ENCODE measurements around the gene TRIM65. TPM values are rescaled to one million over a fixed set of nuclear protein-coding genes. Genes with fewer than 3 reads are reported as not detected.
A peak's percentile ranks its signal among the peaks of the same experiment; 100 is the strongest.

TRIM65 gene
- total RNA-seq, 1 donor from 2014 or later = 24.3 TPM

GRCh38 chr17:75931062-75931461 is 34.3 kb upstream of the TRIM65 start:
- Mint-ChIP-seq H3K36me3 (ENCODE audit: unreplicated experiment) (no peaks in the 10 kb centered on the region), H3K27ac (ENCODE audit: unreplicated experiment) (no peak overlapping the region)

GRCh38 chr17:75927286-75927922 is 30.7 kb upstream of the TRIM65 start:
- no peak for DNase-seq
- Mint-ChIP-seq H3K27ac (ENCODE audit: unreplicated experiment) (no peak overlapping the region), H3K4me1 (ENCODE audit: low read depth, unreplicated experiment) (peaks cover 10% of the 10 kb centered on the region), H3K36me3 (ENCODE audit: unreplicated experiment) (no peaks in the 10 kb centered on the region), H3K27me3 (ENCODE audit: unreplicated experiment) (peaks cover 7% of the 10 kb centered on the region), H3K9me3 (ENCODE audit: unreplicated experiment) (peaks cover 5% of the 10 kb centered on the region), H3K4me3 (ENCODE audit: unreplicated experiment) (no peak overlapping the region)
- TF ChIP-seq, protein P1, sequence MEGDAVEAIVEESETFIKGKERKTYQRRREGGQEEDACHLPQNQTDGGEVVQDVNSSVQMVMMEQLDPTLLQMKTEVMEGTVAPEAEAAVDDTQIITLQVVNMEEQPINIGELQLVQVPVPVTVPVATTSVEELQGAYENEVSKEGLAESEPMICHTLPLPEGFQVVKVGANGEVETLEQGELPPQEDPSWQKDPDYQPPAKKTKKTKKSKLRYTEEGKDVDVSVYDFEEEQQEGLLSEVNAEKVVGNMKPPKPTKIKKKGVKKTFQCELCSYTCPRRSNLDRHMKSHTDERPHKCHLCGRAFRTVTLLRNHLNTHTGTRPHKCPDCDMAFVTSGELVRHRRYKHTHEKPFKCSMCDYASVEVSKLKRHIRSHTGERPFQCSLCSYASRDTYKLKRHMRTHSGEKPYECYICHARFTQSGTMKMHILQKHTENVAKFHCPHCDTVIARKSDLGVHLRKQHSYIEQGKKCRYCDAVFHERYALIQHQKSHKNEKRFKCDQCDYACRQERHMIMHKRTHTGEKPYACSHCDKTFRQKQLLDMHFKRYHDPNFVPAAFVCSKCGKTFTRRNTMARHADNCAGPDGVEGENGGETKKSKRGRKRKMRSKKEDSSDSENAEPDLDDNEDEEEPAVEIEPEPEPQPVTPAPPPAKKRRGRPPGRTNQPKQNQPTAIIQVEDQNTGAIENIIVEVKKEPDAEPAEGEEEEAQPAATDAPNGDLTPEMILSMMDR (IDR thresholded peaks at IDR 0.05; ENCODE audit: partially characterized antibody, unreplicated experiment) = peak; percentile 31

More at GRCh38 chr17:75931062-75931461, 34.3 kb upstream of the TRIM65 start:
- Mint-ChIP-seq H3K27me3 (ENCODE audit: unreplicated experiment) (peaks cover 4% of the 10 kb centered on the region), H3K9me3 (ENCODE audit: unreplicated experiment) (peaks cover 5% of the 10 kb centered on the region), H3K4me1 (ENCODE audit: low read depth, unreplicated experiment) (peaks cover under 1% of the 10 kb centered on the region), H3K4me3 (ENCODE audit: unreplicated experiment) (no peak overlapping the region)
- no peak for DNase-seq
- TF ChIP-seq, protein P1 (IDR thresholded peaks at IDR 0.05; ENCODE audit: partially characterized antibody, unreplicated experiment) = no peak

DNA sequence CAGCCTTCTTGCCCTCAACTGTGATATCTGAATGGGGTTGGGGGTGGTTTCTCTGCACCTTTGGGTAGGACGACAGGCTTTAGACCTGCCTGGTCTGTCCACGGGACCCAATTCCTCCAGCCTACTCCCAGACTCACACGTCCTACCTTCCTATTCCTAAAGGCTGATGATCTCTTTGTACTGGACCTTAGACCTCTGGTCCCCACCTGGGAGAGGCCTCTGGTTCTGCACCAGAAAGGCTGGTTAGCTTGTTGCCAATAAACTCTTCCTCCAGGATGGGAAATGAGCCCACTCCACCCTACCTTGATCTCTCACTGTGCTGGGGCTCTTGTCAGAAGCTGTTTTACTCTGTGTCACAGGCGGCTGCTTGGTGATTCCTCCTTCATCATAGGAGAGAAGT is 29.7 kb upstream of the TRIM65 start:
- H3K4me1 Mint-ChIP-seq (ENCODE audit: low read depth, unreplicated experiment) = peaks cover 13% of the 10 kb centered on the region
- DNase-seq = no peak
- peaks cover 9% of the 10 kb centered on the region for H3K9me3 Mint-ChIP-seq (ENCODE audit: unreplicated experiment)
- H3K27ac Mint-ChIP-seq (ENCODE audit: unreplicated experiment) = peak overlapping the region; percentile 0
- H3K4me3 Mint-ChIP-seq (ENCODE audit: unreplicated experiment) = no peak overlapping the region
- TF ChIP-seq, protein P1 (IDR thresholded peaks at IDR 0.05; ENCODE audit: partially characterized antibody, unreplicated experiment) = no peak
- no peaks in the 10 kb centered on the region for H3K36me3 Mint-ChIP-seq (ENCODE audit: unreplicated experiment)
- H3K27me3 Mint-ChIP-seq (ENCODE audit: unreplicated experiment) = peaks cover 10% of the 10 kb centered on the region

GRCh38 chr17:75925912-75926311 is 29.2 kb upstream of the TRIM65 start:
- Mint-ChIP-seq H3K36me3 (ENCODE audit: unreplicated experiment) (no peaks in the 10 kb centered on the region), H3K27me3 (ENCODE audit: unreplicated experiment) (peaks cover 8% of the 10 kb centered on the region), H3K4me1 (ENCODE audit: low read depth, unreplicated experiment) (peaks cover 13% of the 10 kb centered on the region), H3K9me3 (ENCODE audit: unreplicated experiment) (peaks cover 9% of the 10 kb centered on the region), H3K27ac (ENCODE audit: unreplicated experiment) (no peak overlapping the region), H3K4me3 (ENCODE audit: unreplicated experiment) (no peak overlapping the region)
- no peak for DNase-seq
- TF ChIP-seq, protein P1 (IDR thresholded peaks at IDR 0.05; ENCODE audit: partially characterized antibody, unreplicated experiment) = no peak

GRCh38 chr17:75925103-75925502 is 28.4 kb upstream of the TRIM65 start:
- Mint-ChIP-seq H3K27ac (ENCODE audit: unreplicated experiment) (peak overlapping the region; percentile 43), H3K27me3 (ENCODE audit: unreplicated experiment) (peaks cover 10% of the 10 kb centered on the region), H3K36me3 (ENCODE audit: unreplicated experiment) (no peaks in the 10 kb centered on the region), H3K4me1 (ENCODE audit: low read depth, unreplicated experiment) (peaks cover 13% of the 10 kb centered on the region), H3K4me3 (ENCODE audit: unreplicated experiment) (no peak overlapping the region), H3K9me3 (ENCODE audit: unreplicated experiment) (peaks cover 9% of the 10 kb centered on the region)
- no peak for DNase-seq
- TF ChIP-seq, protein P1 (IDR thresholded peaks at IDR 0.05; ENCODE audit: partially characterized antibody, unreplicated experiment) = no peak

Measured in glutamatergic neuron (in vitro differentiated cells).